Kidney epithelial cell (primary cell): ENCODE data around the gene CHMP6. TPM values are rescaled to one million over a fixed set of nuclear protein-coding genes. Genes with fewer than 3 reads are reported as not detected.

Experiments
- DNase-seq: peaks from one replicate; pipeline ENCODE4 v3.0.0-alpha.2; 2010; ENCODE audit warnings: low read depth
- H3K27me3 ChIP-seq: 2 replicates; pipeline ENCODE4 v1.6.0; 2011; ENCODE audit warnings: low read length; ENCODE audit not compliant: control insufficient read depth, insufficient read depth
- H3K36me3 ChIP-seq: 2 replicates; pipeline ENCODE4 v1.5.1; 2011; ENCODE audit warnings: low read length; ENCODE audit not compliant: control insufficient read depth, insufficient read depth
- H3K4me3 ChIP-seq: 2 replicates; pipeline ENCODE4 v1.5.1; 2011; ENCODE audit warnings: low read depth, mild to moderate bottlenecking, control low read depth, low read length
- total RNA-seq: library from RNA; depleted of rRNA; stranded (reverse); fragments of >200 nt; gene quantifications from 2 replicates; pipeline ENCODE4 v1.2.3, GENCODE V29; 2015
- TF ChIP-seq, protein P1 (sequence below): IDR thresholded peaks from 2 replicates; pipeline ENCODE4 v1.5.1; 2011; ENCODE audit warnings: mild to moderate bottlenecking, moderate library complexity, low read length, control low read depth, inconsistent platforms; ENCODE audit not compliant: insufficient read depth, poor library complexity, severe bottlenecking

CHMP6 gene
- total RNA-seq, 1 donor from 2014 or later: 26.6 TPM

DNA sequence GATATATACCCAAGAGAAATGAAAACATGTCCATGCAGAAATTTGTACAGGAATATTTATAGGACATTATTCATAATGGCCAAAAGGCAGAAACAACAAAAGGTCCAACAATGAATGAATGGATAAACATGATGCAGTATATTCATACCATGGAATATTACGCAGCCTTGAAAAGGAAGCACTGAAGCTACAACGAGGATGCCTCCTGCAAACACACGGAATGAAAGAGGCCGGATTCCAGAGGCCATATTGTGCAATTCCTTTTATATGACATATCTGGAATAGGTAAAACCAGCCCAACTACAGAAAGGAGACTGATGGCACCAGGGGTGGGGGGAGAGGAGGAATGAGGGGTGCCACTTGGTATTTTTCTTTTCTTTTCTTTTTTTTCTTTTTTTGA, 14.5 kb upstream of the CHMP6 start:
- no peak overlapping the region for H3K4me3 ChIP-seq
- no peaks in the 10 kb centered on the region for H3K36me3 ChIP-seq
- H3K27me3 ChIP-seq: peaks cover 22% of the 10 kb centered on the region
- TF ChIP-seq, protein P1, sequence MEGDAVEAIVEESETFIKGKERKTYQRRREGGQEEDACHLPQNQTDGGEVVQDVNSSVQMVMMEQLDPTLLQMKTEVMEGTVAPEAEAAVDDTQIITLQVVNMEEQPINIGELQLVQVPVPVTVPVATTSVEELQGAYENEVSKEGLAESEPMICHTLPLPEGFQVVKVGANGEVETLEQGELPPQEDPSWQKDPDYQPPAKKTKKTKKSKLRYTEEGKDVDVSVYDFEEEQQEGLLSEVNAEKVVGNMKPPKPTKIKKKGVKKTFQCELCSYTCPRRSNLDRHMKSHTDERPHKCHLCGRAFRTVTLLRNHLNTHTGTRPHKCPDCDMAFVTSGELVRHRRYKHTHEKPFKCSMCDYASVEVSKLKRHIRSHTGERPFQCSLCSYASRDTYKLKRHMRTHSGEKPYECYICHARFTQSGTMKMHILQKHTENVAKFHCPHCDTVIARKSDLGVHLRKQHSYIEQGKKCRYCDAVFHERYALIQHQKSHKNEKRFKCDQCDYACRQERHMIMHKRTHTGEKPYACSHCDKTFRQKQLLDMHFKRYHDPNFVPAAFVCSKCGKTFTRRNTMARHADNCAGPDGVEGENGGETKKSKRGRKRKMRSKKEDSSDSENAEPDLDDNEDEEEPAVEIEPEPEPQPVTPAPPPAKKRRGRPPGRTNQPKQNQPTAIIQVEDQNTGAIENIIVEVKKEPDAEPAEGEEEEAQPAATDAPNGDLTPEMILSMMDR: no peak
- DNase-seq: no peak

DNA sequence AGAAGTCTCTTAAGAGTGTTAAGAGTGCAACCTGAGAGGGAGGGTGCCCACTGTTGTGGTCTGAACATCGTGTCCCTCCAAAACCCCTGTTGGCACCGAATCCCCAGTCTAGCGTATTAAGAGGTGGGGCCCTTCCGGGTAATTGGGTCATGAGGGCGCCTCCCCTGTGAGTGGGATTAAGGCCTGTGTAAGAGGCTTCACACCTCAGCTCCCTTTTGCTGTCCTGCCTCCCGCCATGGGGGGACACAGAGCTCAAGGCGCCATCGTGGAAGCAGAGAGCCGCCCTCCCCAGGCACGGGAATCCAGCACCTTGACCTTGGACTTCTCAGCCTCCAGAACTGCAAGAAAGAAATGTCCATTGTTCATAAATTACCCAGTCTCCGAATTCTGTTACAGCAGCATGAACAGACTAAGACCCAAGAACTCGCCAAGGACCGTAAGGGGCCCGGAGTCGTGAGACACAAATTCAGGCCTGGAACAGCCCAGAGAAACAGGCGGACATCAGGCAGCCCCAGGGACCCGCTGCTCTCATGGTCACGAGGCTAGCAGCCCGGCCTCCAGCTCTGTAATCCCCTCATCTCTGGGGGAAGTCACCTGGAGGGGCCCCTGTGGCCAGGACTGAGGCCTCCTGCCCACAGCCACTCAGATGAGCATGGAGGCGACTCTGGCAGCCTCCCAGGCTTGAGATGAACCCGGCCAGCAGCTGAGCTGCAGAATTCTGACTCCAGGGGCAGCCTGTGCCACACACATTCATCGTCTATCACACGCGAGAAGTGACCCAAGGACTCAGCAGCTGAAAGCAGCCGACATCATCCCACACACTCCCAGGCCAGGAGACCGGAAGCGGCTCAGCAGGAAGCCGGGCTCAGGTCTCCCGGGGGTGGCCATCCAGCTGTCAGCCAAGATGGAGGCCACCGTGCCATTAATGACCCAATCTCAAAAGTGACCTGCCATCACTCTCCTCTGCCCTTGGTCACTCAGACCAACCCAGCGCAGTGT, 12.8 kb upstream of the CHMP6 start:
- H3K4me3 ChIP-seq: no peak overlapping the region
- H3K27me3 ChIP-seq: peaks cover 24% of the 10 kb centered on the region
- TF ChIP-seq, protein P1: no peak
- DNase-seq: no peak
- no peaks in the 10 kb centered on the region for H3K36me3 ChIP-seq

DNA sequence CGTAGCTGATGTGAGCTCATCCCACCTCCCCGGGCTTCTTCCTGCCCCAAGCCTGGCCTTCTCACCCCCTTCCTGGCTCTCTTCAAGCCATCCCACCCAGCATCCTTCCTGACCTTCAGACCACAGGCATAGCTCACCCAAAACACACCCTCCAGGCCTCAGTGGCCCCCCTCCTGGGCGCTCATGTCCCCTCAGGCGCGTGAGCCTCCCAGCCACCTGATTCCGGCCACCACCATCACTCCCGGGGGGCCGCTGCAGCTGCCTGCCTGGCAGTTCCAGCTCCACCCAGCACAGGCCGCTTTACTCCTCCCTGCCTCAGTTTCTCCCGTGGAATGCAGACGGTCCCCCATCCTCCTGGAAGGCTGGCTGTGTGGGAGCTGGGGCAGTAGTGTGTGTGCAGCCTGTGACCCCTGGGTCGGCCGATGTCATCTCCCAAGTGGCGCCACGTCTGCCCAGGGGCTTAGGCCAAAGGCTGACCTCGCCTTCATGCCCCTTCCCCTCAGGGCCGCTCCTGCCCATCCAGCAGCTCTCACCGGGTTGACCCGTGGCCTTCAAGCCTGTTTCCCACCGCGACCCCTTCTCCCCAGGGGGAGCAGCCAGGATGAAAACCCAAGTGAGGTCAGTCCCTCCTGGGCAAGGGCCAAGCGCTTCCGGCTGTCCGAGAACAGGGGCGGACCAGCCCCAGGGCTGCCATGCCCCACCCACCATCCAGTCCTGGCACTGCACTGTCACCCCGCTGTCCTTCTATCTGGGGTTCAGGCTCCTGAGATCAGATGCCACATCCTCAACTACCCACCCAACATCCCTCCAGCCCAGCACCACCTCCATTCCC, 11.9 kb upstream of the CHMP6 start:
- Histone ChIP-seq H3K36me3 (no peaks in the 10 kb centered on the region), H3K27me3 (peaks cover 25% of the 10 kb centered on the region), H3K4me3 (no peak overlapping the region)
- no peak for DNase-seq
- TF ChIP-seq, protein P1: no peak

DNA sequence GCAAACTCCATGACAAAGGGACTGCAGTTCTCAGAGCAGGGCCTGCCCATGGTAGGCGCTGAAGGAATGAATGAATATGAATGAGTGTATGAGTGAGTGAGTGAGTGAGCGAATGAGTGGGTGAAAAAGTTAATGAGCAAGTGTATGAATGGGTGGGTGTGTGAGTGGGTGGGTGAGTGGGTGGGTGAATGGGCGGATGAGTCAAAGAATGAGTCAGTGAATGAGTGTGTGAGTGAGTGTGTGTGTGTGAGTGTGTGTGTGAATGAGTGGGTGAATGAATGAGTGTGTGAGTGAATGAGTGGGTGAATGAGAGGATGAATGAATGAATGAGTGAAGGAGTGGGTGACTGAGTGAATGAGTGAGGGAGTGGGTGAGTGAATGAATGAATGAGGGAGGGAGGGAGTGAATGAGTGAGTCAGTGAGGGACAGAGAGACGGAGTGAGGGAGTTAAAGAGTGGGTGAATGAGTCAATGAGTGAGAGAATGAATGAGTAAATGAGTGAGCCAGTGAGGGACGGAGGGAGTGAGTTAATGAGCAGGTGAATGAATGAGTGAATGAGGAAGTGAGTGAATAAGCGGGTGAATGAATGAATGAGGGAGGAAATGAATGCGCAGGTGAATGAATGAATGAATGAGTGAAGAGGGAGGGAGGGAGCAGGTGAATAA, 11.1 kb upstream of the CHMP6 start:
- Histone ChIP-seq H3K36me3 (no peaks in the 10 kb centered on the region), H3K4me3 (no peak overlapping the region), H3K27me3 (peaks cover 25% of the 10 kb centered on the region)
- DNase-seq: no peak
- TF ChIP-seq, protein P1: no peak

DNA sequence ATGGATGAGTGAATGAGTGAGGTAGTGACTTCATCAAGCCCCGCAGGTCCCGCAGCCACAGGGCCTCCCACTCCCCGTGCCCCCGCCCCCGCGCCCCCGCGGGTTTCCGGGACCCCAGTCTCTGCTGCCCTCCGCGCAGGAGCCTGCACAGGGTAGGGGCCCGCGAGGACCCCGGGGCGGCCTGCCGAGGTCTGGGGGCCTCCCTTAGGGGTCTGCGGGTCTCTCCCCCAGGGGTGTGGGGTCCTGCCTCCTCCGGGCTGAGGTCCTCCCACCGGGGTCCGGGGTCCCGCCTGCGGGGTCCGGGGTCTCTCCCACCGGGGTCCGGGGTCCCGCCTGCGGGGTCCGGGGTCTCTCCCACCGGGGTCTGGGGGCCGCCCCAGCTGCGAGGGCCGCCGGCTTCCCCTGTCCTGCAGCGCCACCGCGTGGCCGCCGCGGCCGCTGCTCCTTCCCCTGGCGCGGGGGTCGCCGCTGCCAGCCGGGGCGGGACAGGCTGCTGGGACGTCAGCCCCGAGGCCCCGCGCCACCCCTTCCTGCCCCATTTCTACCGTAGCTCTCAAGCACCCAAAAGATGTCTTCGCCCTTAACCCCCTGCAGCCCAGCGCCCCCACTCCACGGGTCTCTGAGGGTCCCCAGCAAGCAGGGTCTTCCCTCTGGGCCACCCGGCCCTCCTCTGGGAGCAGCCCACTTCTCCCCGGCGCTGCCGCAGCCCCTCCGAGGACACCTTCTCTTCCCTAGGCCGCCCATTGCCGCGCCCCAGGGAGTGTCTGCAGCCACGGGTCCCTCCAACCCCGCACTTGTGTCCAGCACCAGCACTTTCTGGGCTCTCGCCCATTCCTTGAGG, 10.4 kb upstream of the CHMP6 start:
- Histone ChIP-seq H3K36me3 (no peaks in the 10 kb centered on the region), H3K27me3 (peaks cover 24% of the 10 kb centered on the region), H3K4me3 (no peak overlapping the region)
- TF ChIP-seq, protein P1: peak; percentile 5
- no peak for DNase-seq
